Mammary epithelial cell (primary cell): ENCODE results near the gene RET.

ENCODE experiments used
- CTCF ChIP-seq, 2 donors: IDR thresholded peaks in 1 of 2; conservative IDR thresholded peaks in 1 of 2; 2 replicates each; pipeline ENCODE4 v1.5.1; 2011 to 2012; ENCODE audit warnings: inconsistent platforms in 2 of 2, low read length in 2 of 2, mild to moderate bottlenecking in 2 of 2, control low read depth in 1 of 2, low read depth in 1 of 2; ENCODE audit not compliant: insufficient read depth in 1 of 2; ENCODE audit errors: extremely low read depth in 1 of 2
- EZH2 ChIP-seq: IDR thresholded peaks from 2 replicates; pipeline ENCODE4 v1.6.1; 2012; ENCODE audit warnings: low read length, inconsistent platforms, borderline replicate concordance

DNA sequence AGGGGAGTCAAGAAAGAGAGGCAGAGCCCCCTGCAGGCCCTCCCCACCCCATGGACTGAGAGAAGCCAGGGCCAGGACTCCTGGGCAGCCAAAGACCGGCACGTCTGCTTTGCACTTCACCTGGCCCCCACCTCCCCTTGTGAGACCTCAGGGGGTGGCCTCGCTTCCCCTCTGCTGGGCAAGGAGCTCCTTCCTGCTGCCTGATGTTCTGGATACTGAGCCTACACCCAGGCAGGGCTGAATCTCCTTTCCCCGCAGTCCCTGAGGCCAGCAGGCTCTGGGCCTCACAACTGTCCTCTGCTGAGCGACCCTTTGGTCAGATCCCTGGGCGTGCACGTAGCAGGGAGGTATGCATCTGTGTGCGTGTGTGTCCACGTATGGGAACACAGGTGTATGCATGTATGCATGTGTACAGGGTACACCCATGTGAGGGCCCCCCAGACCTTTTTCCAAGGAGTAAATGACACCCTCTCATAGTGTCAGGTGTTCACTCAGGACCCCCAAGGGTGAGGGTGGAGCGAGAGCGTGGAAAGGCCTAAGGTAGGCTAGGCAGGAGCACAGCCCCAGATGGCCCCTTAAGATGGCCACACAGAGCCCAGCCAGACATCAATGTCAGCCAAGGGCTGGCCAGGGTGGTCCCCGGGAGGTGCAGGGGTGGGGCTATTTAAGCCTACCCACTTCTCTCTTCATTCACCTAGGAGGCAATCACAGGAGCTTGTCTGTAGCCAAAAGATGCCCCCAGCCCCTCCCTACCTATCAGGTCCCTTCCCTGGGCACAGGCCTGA, 1.9 kb upstream of the RET start:
- no peak for TF ChIP-seq CTCF (conservative IDR thresholded peaks at IDR 0.05 in 1 of 2, IDR thresholded peaks at IDR 0.05 in 1 of 2; ENCODE audit: extremely low read depth in 1 of 2, insufficient read depth in 1 of 2, low read depth in 1 of 2, low read length in 2 of 2)
- no peak for TF ChIP-seq EZH2
